ENCODE measurements around the gene PPIF.

DNA sequence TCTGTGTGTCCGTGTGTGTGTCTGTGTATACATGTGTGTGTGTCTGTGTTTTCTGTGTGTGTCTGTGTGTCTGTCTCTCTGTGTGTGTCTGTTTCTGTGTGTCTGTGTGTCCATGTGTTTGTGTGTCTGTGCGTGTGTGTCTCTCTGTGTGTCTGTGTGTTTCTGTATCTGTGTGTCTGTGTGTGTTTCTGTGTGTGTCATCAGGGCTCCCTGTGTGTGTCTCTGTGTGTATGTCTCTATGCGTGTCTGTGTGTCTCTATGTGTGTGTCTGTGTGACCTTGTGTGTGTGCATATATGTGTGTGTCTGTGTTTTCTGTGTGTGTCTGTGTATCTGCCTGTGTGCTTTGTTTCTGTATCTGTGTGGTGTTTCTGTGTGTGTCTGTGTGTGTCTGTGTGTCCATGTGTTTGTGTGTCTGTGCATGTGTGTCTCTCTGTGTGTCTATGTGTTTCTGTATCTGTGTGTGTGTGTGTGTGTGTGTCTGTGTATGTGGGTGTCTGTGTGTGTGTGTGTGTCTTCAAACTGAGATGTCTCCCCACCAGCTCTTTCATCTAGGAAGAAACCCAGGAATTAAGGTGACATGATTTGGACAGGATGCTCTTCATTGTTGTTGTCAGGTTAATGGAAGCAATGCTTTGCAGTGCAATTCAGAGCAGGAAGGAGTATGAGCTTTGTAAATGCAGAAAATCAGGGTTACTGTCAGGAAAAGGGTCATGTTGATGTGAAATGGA, 20.7 kb upstream of the PPIF start:
- TF ChIP-seq CTCF (conservative IDR thresholded peaks at IDR 0.05 in 1 of 2, IDR thresholded peaks at IDR 0.05 in 1 of 2; ENCODE audit: extremely low read depth in 1 of 2, insufficient read depth in 1 of 2, low read depth in 1 of 2, low read length in 2 of 2) (no peak), EZH2 (IDR thresholded peaks at IDR 0.05; ENCODE audit: borderline replicate concordance, low read length) (no peak)
